ENCODE data around the gene BABAM2.

GRCh38 chr2:27988718-27989117, 98.2 kb downstream of the BABAM2 start:
- TF ChIP-seq CTCF (IDR thresholded peaks at IDR 0.05) (no peak), POLR2A (IDR thresholded peaks at IDR 0.05) (no peak), EP300 (IDR thresholded peaks at IDR 0.05) (no peak)
